Endothelial cell of umbilical vein (primary cell): ENCODE measurements around the gene WDR82.

Experiments
- FOS ChIP-seq: IDR thresholded peaks from 2 replicates; pipeline ENCODE4 v1.6.1; 2011; ENCODE audit warnings: mild to moderate bottlenecking, low read length, moderate library complexity, borderline replicate concordance; ENCODE audit not compliant: insufficient read depth
- POLR2AphosphoS5 ChIP-seq: IDR thresholded peaks from 2 replicates; pipeline ENCODE4 v1.6.1; 2012; ENCODE audit warnings: low read depth, mild to moderate bottlenecking, control low read depth, low read length, moderate library complexity; ENCODE audit not compliant: insufficient read depth
- TF ChIP-seq, protein P1 (sequence below), 2 donors: IDR thresholded peaks; 1 replicate in 1 of 2; 2 replicates in 1 of 2; pipeline ENCODE4 v1.5.1; 2011; ENCODE audit warnings: low read length in 2 of 2, mild to moderate bottlenecking in 2 of 2, moderate library complexity in 2 of 2, control low read depth in 1 of 2, inconsistent platforms in 1 of 2, low read depth in 1 of 2; ENCODE audit not compliant: insufficient read depth in 1 of 2; ENCODE audit errors: extremely low read depth in 1 of 2

DNA sequence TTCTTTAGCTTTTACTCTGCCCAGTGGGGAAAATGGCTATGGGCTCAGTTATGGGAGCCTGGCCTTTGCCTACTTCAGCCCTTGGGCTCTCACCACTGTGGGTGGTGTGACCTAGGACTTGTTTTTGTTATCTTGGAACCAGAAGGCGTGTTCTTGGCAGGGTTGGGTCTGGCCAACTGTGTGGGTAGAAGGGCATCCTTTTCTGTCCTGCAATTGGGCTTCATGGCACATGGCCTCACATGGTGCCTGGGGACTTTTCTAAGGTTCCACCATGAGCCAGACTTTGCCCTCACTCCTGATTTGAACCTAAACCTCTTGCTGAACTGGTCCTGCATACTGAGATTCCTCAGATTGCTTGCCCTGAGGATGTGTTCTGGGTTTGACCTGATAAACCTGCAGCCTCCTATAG is 10.9 kb upstream of the WDR82 start:
- TF ChIP-seq, protein P1, sequence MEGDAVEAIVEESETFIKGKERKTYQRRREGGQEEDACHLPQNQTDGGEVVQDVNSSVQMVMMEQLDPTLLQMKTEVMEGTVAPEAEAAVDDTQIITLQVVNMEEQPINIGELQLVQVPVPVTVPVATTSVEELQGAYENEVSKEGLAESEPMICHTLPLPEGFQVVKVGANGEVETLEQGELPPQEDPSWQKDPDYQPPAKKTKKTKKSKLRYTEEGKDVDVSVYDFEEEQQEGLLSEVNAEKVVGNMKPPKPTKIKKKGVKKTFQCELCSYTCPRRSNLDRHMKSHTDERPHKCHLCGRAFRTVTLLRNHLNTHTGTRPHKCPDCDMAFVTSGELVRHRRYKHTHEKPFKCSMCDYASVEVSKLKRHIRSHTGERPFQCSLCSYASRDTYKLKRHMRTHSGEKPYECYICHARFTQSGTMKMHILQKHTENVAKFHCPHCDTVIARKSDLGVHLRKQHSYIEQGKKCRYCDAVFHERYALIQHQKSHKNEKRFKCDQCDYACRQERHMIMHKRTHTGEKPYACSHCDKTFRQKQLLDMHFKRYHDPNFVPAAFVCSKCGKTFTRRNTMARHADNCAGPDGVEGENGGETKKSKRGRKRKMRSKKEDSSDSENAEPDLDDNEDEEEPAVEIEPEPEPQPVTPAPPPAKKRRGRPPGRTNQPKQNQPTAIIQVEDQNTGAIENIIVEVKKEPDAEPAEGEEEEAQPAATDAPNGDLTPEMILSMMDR (IDR thresholded peaks at IDR 0.05; ENCODE audit: extremely low read depth in 1 of 2, insufficient read depth in 1 of 2, low read depth in 1 of 2, low read length in 2 of 2) = no peak
- no peak for TF ChIP-seq FOS
- no peak for TF ChIP-seq POLR2AphosphoS5
